Stimulated activated CD8-positive, alpha-beta memory T cell treated with anti-CD3 and anti-CD28 coated beads, Interleukin-7, amount 100 ng/mL, for 48 hours (primary cell): ENCODE measurements around the gene BSDC1.
A peak's percentile ranks its signal among the peaks of the same experiment; 100 is the strongest.
"Not testable (repeated sequence)": the region's sequence is repeated elsewhere in the genome, so short reads cannot be mapped to it uniquely, and the experiment has no call there.

Experiments
- DNase-seq, 2 donors: peaks; one replicate each; pipeline ENCODE4 v3.0.0-alpha.2; 2020; ENCODE audit warnings: low read depth in 1 of 2; ENCODE audit errors: extremely low read depth in 1 of 2

The BSDC1 gene, protein sequence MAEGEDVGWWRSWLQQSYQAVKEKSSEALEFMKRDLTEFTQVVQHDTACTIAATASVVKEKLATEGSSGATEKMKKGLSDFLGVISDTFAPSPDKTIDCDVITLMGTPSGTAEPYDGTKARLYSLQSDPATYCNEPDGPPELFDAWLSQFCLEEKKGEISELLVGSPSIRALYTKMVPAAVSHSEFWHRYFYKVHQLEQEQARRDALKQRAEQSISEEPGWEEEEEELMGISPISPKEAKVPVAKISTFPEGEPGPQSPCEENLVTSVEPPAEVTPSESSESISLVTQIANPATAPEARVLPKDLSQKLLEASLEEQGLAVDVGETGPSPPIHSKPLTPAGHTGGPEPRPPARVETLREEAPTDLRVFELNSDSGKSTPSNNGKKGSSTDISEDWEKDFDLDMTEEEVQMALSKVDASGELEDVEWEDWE

DNA sequence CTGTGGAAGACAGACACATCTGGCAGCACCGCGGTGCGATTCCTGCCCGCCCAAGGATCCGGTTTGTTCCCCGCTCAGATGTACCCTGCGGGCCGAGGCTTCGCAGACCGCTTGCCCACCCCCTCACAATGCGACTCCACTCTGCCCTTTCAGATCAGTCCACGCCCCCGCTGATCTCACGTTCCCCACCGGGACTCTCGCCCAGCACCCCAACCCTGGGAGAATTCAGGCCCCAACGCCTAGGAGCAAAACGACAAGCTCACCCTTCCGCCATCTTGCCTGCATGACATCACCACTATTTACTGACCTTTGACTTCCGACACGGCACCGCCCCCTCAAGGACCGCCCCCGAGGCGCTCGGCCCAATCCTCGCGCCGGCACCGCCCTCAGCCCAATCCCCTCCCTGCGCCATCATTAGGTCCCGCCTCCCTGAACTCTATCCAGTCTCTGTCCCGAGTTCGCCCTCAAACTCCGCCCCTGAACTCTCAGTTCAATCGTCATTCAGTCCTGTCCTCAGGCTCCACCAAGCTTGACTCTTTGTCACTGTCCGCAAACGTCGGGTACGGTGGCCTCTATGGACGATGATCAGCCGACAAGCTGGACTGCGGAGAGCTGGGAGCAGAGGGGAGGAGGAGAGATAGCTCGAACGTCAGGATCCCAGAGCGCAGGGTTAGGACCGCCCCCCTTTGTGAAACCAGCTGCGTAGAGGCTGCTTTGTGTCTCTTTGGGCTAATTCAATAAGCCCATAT is at the start of gene BSDC1:
TSS of gene BSDC1 (minus strand) at position 301 of the 749 bp plus-strand sequence. CDS start at position 274, 27 bp downstream.
- DNase-seq: peak; percentile 94 to 97

DNA sequence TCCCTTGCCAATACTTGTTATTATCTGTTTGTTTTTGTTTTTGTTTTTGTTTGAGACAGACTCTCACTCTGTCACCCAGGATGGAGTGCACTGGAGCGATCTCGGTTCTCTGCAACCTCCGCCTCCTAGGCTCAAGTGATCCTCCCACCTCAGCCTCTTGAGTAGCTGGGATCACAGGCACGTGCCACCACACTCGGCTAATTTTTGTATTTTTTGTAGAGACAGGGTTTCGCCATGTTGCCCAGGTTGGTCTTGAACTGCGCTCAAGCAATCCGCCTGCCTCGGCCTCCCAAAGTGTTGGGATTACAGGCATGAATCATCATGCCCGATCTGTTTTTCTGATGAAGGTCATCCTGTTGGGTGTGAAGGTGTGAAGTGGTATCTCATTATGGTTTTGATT is 47.2 kb upstream of the BSDC1 start:
- not testable (repeated sequence) for DNase-seq

DNA sequence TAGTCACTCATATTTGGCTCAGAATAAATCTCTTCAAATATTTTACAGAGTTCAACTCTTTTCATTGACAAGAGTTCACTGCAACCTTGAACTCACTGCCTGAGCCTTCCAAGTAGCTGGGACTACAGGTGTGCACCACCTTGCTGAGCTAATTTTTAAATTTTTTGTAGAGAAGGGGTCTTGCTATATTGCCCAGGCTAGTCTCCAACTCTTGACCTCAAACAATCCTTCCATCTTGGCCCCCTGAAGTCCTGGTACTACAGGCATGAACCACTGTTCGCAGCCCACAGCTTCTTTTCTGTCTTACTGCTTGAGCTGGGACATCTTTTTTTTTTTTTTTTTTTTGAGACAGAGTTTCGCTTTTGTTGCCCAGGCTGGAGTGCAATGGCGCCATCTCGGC is 44.5 kb upstream of the BSDC1 start:
- DNase-seq: not testable (repeated sequence)

DNA sequence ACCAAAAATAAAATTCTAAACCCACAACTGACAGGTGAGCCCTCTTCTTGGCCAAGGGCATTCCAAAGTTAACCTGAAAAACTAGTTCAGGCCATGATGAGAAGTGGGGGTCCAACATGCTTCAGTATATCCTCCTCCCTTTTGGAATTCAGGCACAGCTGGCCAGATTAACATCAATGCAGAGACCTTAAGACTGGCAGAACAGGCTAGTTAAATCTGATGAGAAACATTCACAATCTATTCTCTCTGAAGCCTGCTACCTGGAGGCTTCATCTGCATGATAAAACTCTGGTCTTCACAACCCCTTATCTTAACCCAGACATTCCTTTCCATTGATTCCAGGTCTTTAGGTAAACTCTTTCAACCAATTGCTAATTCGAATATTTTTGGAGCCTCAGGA is 43.9 kb upstream of the BSDC1 start:
- no peak for DNase-seq

DNA sequence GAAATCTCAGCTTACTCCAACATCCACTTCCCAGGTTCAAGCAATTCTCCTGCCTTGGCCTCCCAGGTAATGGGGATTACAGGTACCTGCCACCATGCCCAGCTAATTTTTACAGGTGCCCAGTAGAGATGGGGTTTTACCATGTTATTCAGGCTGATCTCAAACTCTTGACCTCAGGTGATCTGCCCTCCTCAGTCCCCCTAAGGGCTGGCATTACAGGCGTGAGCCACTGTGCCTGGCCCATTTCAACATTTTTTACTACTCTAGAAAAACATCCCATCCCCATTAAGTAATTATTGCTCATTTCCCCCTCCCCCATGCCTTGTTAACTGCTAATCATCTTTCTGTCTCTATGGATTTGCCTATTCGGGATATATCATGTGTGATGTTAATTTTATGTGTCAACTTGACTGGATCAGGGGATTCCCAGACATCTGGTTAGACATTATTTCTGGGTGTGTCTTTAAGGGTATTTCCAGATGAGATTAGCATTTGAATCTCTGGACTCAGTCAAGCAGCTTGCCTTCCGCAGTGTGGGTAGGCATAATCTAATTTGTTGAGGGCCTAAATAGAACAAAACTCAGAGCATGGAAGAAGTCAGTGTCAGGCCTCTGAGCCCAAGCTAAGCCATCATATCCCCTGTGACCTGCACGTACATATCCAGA is 37.6 kb upstream of the BSDC1 start:
- DNase-seq: no peak

DNA sequence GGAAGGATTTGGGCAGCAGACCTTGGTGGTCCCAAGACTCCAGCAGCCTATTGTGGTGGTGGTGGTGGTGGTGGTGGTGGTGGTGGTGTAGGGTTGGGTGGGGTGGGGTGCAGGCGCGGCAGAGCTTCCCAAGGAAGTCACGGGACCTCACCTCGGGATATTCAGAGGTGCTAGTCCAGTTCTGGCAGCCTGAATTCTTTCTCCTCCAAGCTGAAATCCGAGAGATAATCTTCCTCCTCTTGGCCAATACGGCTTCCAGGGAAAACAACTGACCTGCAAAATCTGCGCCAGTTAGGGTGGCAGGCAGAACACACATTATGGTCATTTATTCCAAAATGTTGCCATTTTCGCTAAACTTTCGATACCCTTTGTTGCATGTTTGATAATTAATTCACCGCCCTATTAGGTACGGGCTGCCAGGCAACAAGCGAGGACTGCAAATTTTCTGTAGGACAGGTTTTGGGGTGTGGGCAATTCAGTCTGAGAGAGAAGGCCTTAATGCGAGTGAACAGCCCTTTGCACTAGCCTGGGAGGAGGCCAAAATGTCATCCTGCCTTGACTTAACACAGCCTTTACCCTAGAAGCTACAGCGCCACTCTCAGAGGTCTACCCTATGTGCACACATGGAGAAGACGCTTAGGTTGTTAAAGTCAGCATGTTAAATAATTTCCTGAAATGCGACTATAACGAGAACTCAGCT is 33.2 kb upstream of the BSDC1 start:
- DNase-seq: no peak

DNA sequence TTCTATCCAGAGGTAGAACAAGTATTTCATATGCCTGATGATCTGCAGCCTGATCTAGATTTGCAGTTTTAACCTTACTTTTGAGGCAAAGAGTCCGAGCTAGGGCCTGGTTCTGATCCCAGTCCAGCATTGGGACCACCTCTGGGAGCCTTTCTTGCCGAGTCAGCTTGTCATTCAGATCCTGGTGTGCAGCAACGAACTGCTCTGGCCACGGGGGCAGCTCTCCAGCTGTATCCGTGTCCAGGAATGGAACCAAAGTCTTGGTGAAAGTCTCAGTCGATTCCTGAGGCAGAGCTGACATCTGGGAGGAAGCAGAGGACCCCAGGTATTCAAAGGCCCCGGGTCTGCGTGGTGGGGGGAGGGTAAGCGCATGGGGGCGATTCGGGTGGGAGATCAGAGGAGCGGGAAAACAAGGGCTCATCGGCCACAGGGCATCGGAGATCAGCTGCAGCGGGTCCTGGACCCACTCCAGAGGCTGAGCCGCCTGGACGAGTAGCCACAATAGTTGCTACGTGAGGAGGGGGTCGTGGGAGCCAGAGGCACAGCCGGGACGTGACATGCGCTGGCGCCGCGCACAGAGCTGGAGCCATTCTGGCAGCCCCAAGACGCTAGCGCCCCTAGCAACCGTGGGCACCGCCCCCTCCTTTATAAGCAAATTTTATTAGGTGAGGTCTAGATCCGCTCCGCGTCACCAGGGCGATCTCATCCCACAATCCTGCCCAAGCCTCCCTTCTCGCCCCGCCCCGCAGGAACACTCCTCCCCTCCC is 32.4 kb upstream of the BSDC1 start:
- DNase-seq: no peak

DNA sequence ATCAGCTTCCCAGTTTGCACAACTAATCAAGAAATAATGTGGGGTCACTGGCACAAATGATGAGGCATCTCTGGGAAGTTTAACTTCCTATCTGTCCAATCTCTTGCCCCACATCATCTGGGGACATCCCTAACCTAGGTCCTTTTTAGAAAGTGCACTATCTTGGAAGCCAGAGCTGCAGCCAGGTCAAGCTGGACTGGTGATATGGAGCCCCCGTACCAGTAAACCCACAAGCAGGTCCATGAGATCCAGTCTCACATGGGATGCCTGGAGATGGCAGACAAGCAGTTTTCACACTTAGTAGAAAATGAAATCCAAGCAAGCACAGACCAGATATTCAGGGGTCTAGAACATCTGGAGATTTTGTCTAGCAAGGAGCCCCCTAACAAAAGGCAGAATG is 27.5 kb upstream of the BSDC1 start:
- no peak for DNase-seq

DNA sequence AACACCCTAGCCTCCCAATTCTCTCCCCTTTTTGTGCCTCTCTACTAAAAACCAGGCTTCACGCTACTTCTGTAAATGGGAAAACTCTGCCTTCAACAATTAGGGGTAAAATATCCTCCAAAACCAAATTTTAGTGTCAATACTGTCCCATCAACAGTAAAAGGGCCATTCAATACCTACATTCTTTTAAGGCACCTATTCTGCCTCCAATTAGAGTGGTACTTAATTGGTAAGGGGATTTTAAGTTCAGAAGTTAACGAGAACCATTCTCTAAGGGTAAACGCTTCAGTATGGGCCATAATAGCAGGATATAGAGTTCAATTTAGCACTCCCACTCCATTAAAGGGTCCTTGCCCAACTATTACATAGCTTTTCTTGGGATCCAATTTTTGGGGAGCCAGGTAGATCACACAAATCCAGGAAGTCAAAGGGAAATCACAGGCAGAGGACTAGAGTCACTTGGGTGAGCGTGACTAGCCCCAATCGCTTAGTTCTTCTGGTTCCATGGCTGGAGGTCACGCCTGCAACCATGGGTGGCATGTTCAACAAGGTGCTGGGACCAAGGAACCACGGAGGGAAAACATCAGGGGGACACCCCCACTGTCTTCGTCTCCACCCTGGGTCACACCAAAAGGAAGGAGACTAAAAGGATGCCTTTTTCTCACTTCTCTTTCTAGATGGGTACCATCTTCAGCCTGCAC is 20.1 kb upstream of the BSDC1 start:
- no peak for DNase-seq

DNA sequence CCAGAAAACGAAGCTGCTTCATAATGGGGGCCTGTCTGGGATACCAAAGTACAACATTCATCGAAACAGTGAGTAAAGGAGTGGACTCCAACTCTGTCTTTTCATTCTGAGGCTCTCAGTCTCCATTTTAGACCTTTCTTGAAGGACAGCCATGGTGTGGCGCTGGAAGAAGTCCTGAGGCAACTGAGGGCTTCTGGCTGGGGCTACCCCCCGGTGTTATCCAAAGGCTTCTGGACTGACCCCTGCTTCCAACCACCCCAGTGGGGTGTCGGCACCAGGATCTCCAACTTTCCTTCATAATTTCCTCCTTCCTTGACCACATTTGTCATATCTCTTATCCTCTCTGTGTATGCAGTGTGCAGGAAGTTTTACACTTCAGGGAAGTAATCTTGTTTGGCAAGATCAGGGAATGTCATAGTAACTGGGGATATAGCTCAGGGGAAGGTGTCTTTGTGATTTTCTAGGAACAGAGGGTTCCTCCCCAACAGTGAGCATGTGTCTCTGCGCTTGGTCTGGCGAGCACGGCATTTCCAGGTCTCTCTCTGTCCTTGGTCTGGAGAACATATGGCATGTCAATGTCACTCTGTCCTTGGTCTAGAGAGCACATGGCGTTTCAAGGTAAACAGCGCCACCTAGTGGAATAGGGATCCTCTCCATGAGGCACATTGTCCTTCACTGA is 19.4 kb upstream of the BSDC1 start:
- DNase-seq: peak; percentile 23 to 61

DNA sequence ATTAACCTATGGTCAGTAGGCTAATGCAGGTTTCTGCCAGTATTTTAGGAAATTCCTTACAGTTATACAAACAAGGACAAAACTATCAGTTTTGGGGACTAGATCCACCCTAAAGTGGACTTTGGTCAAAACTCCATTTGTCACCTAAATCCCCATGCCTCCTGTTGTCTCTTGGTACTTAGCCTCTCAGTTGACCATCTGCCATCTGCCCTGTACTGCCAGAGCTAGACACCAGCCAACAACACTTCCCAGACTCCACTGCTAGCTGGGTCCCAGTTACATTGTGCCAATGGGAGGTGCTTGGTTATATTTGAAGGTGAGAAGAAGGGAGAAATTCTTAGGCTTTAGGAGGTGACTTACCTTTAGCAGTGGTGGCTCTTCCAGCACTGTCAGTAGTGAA is 17.0 kb upstream of the BSDC1 start:
- DNase-seq: no peak

DNA sequence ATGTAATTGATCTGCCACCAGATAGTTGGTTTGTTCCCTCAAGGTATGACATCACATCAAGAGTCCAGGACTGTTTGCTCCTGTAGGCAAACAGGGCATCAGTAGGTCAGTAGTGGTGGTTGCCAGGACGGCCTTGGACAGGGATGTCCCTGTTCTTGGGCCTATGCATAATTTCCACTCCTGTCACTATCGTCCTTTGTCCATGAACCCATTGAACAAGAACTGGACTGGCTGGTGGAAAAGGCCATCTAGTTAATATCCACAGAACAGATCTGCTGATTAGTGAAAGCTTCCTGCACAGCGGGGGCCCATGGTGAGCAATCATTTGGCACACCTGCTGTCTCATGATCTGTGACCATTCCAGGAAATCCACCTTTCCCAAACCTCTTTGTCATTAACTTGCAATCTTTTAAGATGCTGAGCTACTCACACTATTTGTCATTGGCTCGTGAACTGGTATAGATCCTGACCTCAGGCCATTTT is 12.4 kb upstream of the BSDC1 start:
- no peak for DNase-seq

DNA sequence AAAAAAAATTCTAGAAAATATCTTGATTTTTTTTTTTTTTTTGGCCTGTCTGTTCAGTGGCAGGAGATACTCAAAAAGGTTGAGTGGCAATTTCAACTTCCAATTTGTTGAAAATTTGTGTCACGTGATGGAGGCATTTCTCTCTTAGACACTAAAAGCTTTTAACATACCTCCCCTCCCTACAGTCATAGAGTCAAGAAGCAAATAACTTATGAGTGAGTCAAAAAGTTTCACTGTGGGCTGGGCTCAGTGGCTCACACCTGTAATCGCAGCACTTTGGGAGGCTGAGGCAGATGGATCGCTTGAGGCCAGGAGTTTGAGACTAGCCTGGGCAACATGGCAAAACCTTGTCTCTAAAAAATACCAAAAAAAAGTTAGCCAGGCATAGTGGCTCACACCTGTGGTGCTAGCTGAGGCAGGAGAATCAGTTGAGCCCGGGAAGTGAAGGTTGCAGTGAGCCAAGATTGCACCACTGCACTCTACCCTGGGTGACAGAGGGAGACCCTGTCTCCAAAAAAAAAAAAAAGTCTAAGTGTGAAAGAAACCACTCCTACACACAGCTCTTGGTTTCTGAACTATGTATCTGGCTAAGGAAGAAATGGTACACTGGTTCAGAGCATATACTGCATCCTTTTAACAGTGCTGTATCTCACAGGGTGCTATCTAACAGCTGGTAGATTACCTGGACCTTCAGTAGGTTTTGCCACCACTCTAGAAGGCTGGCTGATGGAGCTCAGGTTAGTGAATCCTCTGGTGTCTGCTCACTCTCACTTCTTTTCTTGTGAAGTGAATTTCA is 11.6 kb upstream of the BSDC1 start:
- DNase-seq: no peak

DNA sequence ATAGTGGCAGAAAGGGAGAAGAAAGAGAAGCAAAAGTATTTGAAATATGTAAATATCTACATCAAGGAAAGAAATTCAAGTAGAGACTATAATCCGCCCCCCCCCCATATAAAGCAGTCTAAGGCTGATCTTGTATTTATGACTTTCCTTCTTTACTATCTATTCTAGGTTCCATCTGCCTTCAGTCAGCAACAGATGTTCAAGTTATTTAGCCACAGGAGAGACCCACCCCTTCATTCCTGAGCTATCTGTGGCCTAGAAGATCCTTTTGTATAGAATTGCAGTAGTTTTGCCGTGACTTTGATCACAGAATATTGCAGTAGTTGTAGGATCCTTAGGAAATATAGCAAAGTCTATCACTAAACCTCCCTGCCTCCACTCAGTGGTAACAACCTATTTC is 10.7 kb upstream of the BSDC1 start:
- no peak for DNase-seq

DNA sequence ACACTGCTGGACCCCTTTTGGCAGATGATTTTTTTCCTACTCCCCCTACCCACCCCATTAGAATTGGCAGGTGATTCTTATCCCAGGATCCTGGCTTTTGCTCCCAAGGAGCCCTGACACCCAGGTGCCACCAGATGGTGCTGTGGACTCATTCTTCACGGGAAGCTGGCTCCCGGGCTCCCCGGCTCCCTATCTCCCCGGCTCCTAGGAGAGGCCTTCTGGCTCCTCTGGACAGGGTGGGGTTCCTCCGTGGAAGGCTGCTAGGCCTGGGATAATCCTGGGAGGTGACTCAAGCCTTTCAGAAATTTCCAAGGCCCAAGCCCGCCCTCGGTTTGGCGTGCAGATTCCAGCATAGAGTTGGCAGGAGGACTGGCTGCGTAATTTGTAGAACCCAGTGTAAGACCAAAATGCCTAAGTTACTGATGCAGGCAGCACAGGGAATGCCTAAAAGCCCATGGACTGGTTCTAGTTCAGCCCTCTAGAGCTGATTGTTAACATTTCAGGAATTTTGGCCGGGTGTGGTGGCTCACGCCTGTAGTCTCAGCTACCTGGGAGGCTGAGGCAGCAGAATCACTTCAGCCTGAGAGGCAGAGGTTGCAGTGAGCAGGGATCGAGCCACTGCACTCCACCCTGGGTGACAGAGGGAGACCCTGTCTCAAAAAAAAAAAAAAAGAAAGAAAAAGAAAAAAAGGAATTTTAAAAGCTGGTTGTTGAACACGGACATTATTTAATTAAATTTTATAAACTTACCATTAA is 6.8 kb upstream of the BSDC1 start:
- peak; percentile 11 to 13 for DNase-seq

DNA sequence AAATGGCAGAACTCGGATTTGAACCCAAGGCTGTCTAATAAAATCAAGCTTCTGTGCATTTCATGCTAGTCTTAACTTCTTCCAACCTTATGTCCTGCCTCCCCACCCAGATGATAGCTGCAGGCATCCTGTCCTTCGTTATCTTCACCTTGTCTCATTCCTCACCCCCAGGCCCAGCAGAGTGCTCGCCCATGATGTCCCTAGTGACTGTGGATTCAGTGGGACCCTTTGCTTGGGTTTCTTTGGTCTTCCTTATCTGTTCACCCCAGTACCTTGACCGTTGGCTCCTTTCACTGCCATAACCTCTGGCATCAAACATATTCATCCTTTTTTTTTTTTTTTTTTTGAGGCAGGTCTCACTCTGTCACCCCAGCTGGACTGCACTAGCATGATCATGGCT is 5.6 kb upstream of the BSDC1 start:
- DNase-seq: no peak

DNA sequence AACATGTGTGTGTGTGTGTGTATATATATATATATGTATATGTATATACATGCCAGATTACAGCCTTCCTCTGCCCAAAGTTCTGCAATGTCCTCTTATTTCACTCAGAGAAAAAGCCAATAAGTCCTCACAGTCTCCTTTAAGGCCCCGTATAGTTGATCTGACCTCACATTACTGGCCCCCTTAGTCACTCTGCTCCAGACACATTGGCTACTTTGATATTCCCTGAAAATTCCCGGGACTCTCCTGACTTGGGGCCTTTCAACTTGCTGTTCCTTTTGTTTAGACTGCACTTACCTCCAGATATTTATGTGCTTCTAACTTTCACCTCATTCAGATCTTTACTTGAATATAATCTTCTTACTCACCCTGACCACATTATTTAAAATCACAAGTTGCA is 4.2 kb upstream of the BSDC1 start:
- DNase-seq: no peak
